Stimulated activated CD8-positive, alpha-beta memory T cell treated with anti-CD3 and anti-CD28 coated beads, Interleukin-7, amount 100 ng/mL, for 1 hour (primary cell): ENCODE results near the gene LRTM2.

Source experiments
- DNase-seq, 2 donors: peaks; one replicate each; pipeline ENCODE4 v3.0.0-alpha.2; 2020; ENCODE audit warnings: low read depth in 2 of 2

The LRTM2 gene

GRCh38 chr12:1797991-1798640 is 22.2 kb upstream of the LRTM2 start:
- DNase-seq: no peak

GRCh38 chr12:1798641-1799020 is 21.7 kb upstream of the LRTM2 start:
- no peak for DNase-seq

- DNase-seq: no peak
Observed at GRCh38 chr12:1799051-1799881, 21.1 kb upstream of the LRTM2 start.

- DNase-seq: no peak
Observed at GRCh38 chr12:1799882-1800400, 20.4 kb upstream of the LRTM2 start.

- DNase-seq: no peak
Observed at GRCh38 chr12:1800401-1801302, 19.7 kb upstream of the LRTM2 start.

- DNase-seq: no peak
Observed at GRCh38 chr12:1801303-1801975, 18.9 kb upstream of the LRTM2 start.

- no peak for DNase-seq
Observed at GRCh38 chr12:1803736-1804135, 16.6 kb upstream of the LRTM2 start.

- DNase-seq: peak; percentile 66 to 67
Observed at GRCh38 chr12:1804545-1805332, 15.6 kb upstream of the LRTM2 start.

GRCh38 chr12:1805441-1806081 is 14.8 kb upstream of the LRTM2 start:
- no peak for DNase-seq

- DNase-seq: no peak
Observed at GRCh38 chr12:1806301-1807086, 13.9 kb upstream of the LRTM2 start.

- DNase-seq: no peak
Observed at GRCh38 chr12:1807087-1807860, 13.1 kb upstream of the LRTM2 start.

- no peak for DNase-seq
Observed at GRCh38 chr12:1808036-1808797, 12.1 kb upstream of the LRTM2 start.

GRCh38 chr12:1808798-1809480 is 11.4 kb upstream of the LRTM2 start:
- DNase-seq: no peak

GRCh38 chr12:1809591-1810190 is 10.7 kb upstream of the LRTM2 start:
- DNase-seq: no peak

- DNase-seq: no peak
Observed at GRCh38 chr12:1810201-1810930, 10.0 kb upstream of the LRTM2 start.

- DNase-seq: no peak
Observed at GRCh38 chr12:1810931-1811280, 9.5 kb upstream of the LRTM2 start.
